ENCODE results near the gene BMPR1B. TPM values are rescaled to one million over a fixed set of nuclear protein-coding genes. Genes with fewer than 3 reads are reported as not detected.

The BMPR1B gene
- total RNA-seq, 1 experiment from 2014 or later, result 0.62 TPM

DNA sequence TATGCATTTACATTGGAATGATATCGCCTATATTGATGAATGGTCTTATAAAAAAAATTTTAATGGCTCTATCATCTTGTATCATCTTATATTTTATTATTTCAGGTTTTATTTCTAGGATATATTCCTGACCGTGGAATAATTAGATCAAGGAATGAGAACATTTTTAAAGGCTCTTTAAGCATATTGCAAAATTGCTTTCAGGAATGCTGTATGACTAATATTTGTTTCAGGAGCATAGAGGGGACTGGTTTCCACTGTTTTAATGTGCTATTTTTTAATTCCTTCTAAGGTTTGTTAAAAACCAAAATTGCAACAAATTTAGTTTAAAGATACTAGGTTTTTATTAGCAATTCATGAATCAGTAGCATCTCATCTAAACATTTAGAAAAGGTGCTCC, 120.2 kb downstream of the BMPR1B start:
- H3K4me3 ChIP-seq (ENCODE audit: low read depth in 2 of 2, low read length in 2 of 2), result no peak overlapping the region
- no peaks in the 10 kb centered on the region for H3K9me3 ChIP-seq (ENCODE audit: control insufficient read depth, insufficient read depth, low read depth, low read length)
- in situ Hi-C loops (cut with HindIII; ENCODE audit: low pct_unique_long_range_greater_than_20kb, low sequenced_read_pairs), result no loop called here
- TF ChIP-seq REST (IDR thresholded peaks at IDR 0.05; ENCODE audit: insufficient read depth in 1 of 2, low read depth in 2 of 2, low read length in 1 of 2), result no peak
- no peak for TF ChIP-seq POLR2AphosphoS5 (IDR thresholded peaks at IDR 0.05; ENCODE audit: low read depth, low read length)
- no peak for TF ChIP-seq TCF7L2 (IDR thresholded peaks at IDR 0.05; ENCODE audit: low read depth, low read length)
- TF ChIP-seq SIN3A (IDR thresholded peaks at IDR 0.05; ENCODE audit: borderline replicate concordance, insufficient read depth, low read depth, low read length), result no peak
- no peak for TF ChIP-seq CTCF (IDR thresholded peaks at IDR 0.05)
- ATAC-seq, result no peak
- no peak overlapping the region for H3K27ac ChIP-seq (ENCODE audit: low read length)
- H3K27me3 ChIP-seq (ENCODE audit: control insufficient read depth, insufficient read depth, low read length), result no peaks in the 10 kb centered on the region
- POLR2A ChIA-PET, result no interaction called here
- intact Hi-C loops (cut with micrococcal nuclease; ENCODE audit: unreplicated experiment), result no loop called here
- H3K36me3 ChIP-seq (ENCODE audit: control insufficient read depth, insufficient read depth, low read length), result no peaks in the 10 kb centered on the region
- H3K4me1 ChIP-seq (ENCODE audit: control insufficient read depth, insufficient read depth, low read length), result no peaks in the 10 kb centered on the region
- no peak for DNase-seq (ENCODE audit: low read depth, low spot score)
- no TSS peak for BruUV-seq (replicated peaks)
- CTCF ChIA-PET, result interaction anchor here (0.6 kb wide), 1 partner anchor 115 kb away, joined by 3 read pairs; no protein-coding TSS in a partner anchor

- no peaks in the 10 kb centered on the region for H3K4me1 ChIP-seq (ENCODE audit: control insufficient read depth, insufficient read depth, low read length)
- H3K27ac ChIP-seq (ENCODE audit: low read length), result no peak overlapping the region
- no peaks in the 10 kb centered on the region for H3K9me3 ChIP-seq (ENCODE audit: control insufficient read depth, insufficient read depth, low read depth, low read length)
- no peak for DNase-seq (ENCODE audit: low read depth, low spot score)
- H3K4me3 ChIP-seq (ENCODE audit: low read depth in 2 of 2, low read length in 2 of 2), result no peak overlapping the region
- no TSS peak for BruUV-seq (replicated peaks)
- ATAC-seq, result no peak
- intact Hi-C loops (cut with micrococcal nuclease; ENCODE audit: unreplicated experiment), result no loop called here
- no peak for TF ChIP-seq TCF7L2 (IDR thresholded peaks at IDR 0.05; ENCODE audit: low read depth, low read length)
- TF ChIP-seq REST (IDR thresholded peaks at IDR 0.05; ENCODE audit: insufficient read depth in 1 of 2, low read depth in 2 of 2, low read length in 1 of 2), result no peak
- TF ChIP-seq SIN3A (IDR thresholded peaks at IDR 0.05; ENCODE audit: borderline replicate concordance, insufficient read depth, low read depth, low read length), result no peak
- no peak for TF ChIP-seq POLR2AphosphoS5 (IDR thresholded peaks at IDR 0.05; ENCODE audit: low read depth, low read length)
- TF ChIP-seq CTCF (IDR thresholded peaks at IDR 0.05), result no peak
- H3K27me3 ChIP-seq (ENCODE audit: control insufficient read depth, insufficient read depth, low read length), result no peaks in the 10 kb centered on the region
- CTCF ChIA-PET, result no interaction called here
- POLR2A ChIA-PET, result no interaction called here
- no peaks in the 10 kb centered on the region for H3K36me3 ChIP-seq (ENCODE audit: control insufficient read depth, insufficient read depth, low read length)
- in situ Hi-C loops (cut with HindIII; ENCODE audit: low pct_unique_long_range_greater_than_20kb, low sequenced_read_pairs), result no loop called here
Measured at GRCh38 chr4:94880956-94881355, 123.2 kb downstream of the BMPR1B start.
